Thymus (tissue), 11 donors: ENCODE results near the gene NEDD4L. TPM values are rescaled to one million over a fixed set of nuclear protein-coding genes. Genes with fewer than 3 reads are reported as not detected.

Experiments
- DNase-seq, 9 donors: peaks; one replicate each; pipeline ENCODE4 v3.0.0-alpha.2; 2013; ENCODE audit warnings: low spot score in 9 of 9, low read depth in 6 of 9, missing footprints in 1 of 9
- H3K27ac ChIP-seq, 2 donors: one replicate each; pipeline ENCODE4 v1.5.1; 2013; ENCODE audit warnings: control low read depth in 1 of 2, low read depth in 1 of 2, low read length in 1 of 2, mild to moderate bottlenecking in 1 of 2, moderate library complexity in 1 of 2
- H3K27me3 ChIP-seq, 2 donors: one replicate each; pipeline ENCODE4 v1.5.1; 2013; ENCODE audit warnings: low read length in 1 of 2; ENCODE audit not compliant: control insufficient read depth in 2 of 2, insufficient read depth in 1 of 2
- H3K36me3 ChIP-seq, 2 donors: one replicate each; pipeline ENCODE4 v1.5.1; 2013; ENCODE audit warnings: low read length in 1 of 2, mild to moderate bottlenecking in 1 of 2, moderate library complexity in 1 of 2; ENCODE audit not compliant: control insufficient read depth in 2 of 2, insufficient read depth in 2 of 2
- H3K4me1 ChIP-seq, 2 donors: one replicate each; pipeline ENCODE4 v1.5.1; 2013; ENCODE audit warnings: low read length in 2 of 2; ENCODE audit not compliant: control insufficient read depth in 2 of 2, insufficient read depth in 2 of 2
- H3K4me3 ChIP-seq, 2 donors: one replicate each; pipeline ENCODE4 v1.5.1; 2013; ENCODE audit warnings: low read length in 2 of 2, control low read depth in 1 of 2, mild to moderate bottlenecking in 1 of 2
- H3K9me3 ChIP-seq, 2 donors: one replicate each; pipeline ENCODE4 v1.5.1; 2013; ENCODE audit warnings: low read length in 1 of 2, mild to moderate bottlenecking in 1 of 2; ENCODE audit not compliant: control insufficient read depth in 2 of 2, insufficient read depth in 1 of 2
- WGBS: extraction: QIAGEN DNeasy Blood & Tissue Kit; methylation state at CpG from one replicate; pipeline ENCODE4 v1.1.7; 2013; 5-methylcytosine and 5-hydroxymethylcytosine counted together
- polyA plus RNA-seq: library from polyadenylated mRNA; stranded (reverse); fragments of 200-250 nt; gene quantifications from one replicate; pipeline ENCODE4 v1.2.3, GENCODE V29; 2013
- total RNA-seq: library from RNA; stranded (reverse); fragments of 120-200 nt; gene quantifications from one replicate; pipeline ENCODE4 v1.2.4, GENCODE V29; 2013
- donor health status: healthy.

Gene NEDD4L
- total and polyA plus RNA-seq, 2 donors: 6.5 to 11.8 TPM

DNA sequence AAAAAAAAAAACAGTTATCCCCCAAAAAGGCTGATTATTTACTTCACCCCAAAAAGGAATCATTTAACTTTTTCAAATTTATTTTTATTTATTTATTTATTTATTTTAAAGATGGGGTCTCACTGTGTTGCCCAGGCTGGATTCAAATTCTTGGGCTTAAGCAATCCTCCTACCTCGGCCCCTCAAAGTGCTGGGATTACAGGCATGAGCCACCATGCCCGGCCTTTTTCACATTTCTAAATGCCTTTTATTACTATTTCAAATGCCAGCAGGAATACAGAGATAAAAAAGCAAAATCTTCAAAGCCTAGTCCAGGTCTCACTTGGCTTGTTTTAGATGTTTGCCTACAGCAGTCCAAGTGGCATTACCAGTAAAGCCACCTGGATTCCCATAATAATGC, 345.7 kb downstream of the NEDD4L start:
- WGBS: 97% methylated on average over 2 of the region's 2 CpGs
- Histone ChIP-seq H3K4me1 (no peaks in the 10 kb centered on the region), H3K4me3 (no peak overlapping the region), H3K9me3 (no peaks in the 10 kb centered on the region), H3K27ac (no peak overlapping the region), H3K36me3 (no peaks in the 10 kb centered on the region), H3K27me3 (no peaks in the 10 kb centered on the region)
- DNase-seq: no peak

DNA sequence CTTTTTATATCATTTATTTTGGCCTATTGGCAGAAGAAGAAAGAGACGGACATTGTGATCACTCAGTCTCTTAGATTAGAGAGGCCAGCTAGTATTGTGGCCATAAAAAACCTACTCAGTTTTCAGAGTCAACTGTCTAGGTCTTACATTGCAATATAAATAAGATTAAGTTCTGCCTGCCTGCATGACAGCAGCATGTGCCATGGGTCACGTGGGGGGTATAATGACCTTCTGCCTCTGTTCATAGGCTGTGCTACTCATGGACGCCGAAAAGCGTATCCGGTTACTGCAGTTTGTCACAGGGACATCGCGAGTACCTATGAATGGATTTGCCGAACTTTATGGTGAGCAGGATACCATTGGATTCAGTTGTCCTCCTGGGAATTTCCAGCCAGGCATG, 346.4 kb downstream of the NEDD4L start:
- DNase-seq: no peak
- Histone ChIP-seq H3K4me1 (no peaks in the 10 kb centered on the region), H3K9me3 (no peaks in the 10 kb centered on the region), H3K27me3 (no peaks in the 10 kb centered on the region), H3K4me3 (no peak overlapping the region), H3K27ac (no peak overlapping the region), H3K36me3 (no peaks in the 10 kb centered on the region)
- WGBS: 96% methylated on average over 9 of the region's 9 CpGs

DNA sequence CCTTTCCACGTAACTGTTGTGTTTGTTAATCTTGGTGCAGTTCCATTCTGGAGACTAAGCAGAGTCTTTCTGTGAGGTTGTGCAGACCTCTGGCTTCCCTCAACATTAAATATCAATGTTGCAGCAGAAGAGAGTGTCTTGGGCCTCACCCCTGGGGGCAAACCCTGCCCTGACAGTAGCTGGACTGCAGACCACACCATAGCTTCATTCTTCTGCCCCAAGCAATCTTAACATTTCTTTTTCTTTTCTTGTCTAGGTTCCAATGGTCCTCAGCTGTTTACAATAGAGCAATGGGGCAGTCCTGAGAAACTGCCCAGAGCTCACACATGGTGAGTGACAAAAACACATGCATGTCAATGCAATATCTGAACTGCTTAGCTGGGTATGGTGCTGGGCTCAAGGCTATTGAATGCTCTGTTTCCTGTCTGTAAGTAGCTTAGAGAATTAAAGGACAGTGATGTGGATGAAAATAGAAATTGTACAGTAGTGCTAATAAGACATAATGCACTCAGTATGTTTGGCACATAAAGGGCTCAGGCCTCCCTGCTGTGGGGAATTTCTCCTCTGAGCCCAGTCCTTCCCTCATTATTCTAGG, 347.3 kb downstream of the NEDD4L start:
- H3K27me3 ChIP-seq: no peaks in the 10 kb centered on the region
- no peaks in the 10 kb centered on the region for H3K36me3 ChIP-seq
- WGBS: 96% methylated on average over 1 of the region's 1 CpG
- no peaks in the 10 kb centered on the region for H3K9me3 ChIP-seq
- DNase-seq: no peak
- no peak overlapping the region for H3K27ac ChIP-seq
- H3K4me3 ChIP-seq: no peak overlapping the region
- H3K4me1 ChIP-seq: no peaks in the 10 kb centered on the region

DNA sequence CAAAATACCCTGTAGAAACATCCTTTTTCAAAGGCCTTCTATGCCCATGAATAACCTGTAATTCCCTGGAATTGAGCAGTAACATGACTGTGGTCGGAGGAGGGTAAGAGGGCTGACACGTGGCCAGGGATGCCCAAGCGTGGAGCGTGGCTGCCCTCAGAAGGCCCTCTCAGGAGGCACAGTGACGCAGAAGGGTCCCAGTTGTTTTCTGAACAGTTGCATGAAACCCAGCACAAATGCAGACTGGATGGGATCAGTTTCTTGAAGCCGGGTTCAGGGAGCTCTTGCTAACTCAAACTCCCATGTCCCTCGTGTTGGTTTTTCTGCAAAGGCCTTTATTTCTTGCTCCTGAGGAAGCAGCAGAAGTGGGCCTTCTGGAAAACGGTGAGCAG, 347.9 kb downstream of the NEDD4L start:
- Histone ChIP-seq H3K4me1 (no peaks in the 10 kb centered on the region), H3K9me3 (no peaks in the 10 kb centered on the region), H3K27ac (no peak overlapping the region), H3K4me3 (no peak overlapping the region), H3K36me3 (no peaks in the 10 kb centered on the region), H3K27me3 (no peaks in the 10 kb centered on the region)
- WGBS: 97% methylated on average over 8 of the region's 8 CpGs
- no peak for DNase-seq

DNA sequence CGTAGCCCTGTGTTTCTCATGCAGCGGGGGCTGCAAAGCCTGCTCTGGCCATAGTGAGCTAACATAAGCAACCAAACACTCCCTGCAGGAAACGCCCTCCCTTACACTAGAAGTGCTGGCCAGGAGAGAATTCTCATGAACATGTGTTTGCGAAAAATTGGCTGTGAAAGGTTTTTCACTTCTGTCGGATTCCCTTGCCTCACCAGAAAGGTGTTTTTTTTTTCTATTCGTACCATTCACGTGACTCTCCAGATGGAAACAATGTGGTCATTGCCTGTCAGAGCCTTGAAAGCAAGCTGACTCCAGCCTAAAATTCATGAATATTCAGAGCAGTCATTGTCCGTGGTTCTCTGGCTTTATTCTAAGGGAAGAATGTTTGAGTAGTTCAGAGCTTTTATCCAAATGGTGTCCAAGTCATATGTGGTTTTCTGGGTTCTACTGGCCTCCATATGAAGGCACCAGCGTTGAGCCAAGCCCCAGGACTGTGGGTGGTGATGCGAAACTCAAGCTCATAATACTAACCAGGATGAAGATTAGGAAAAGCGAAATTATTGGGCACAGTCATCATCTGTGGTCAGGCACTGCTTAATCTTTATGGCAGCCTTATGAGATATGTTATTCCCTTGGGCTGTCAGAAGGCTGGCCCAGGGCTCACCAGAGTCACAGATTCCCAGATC, 348.4 kb downstream of the NEDD4L start:
- DNase-seq: no peak
- Histone ChIP-seq H3K27me3 (no peaks in the 10 kb centered on the region), H3K27ac (peak overlapping the region in 1 of 2 donors; percentile 18), H3K36me3 (no peaks in the 10 kb centered on the region), H3K9me3 (no peaks in the 10 kb centered on the region), H3K4me1 (no peaks in the 10 kb centered on the region), H3K4me3 (no peak overlapping the region)
- WGBS: 94% methylated on average over 11 of the region's 11 CpGs

DNA sequence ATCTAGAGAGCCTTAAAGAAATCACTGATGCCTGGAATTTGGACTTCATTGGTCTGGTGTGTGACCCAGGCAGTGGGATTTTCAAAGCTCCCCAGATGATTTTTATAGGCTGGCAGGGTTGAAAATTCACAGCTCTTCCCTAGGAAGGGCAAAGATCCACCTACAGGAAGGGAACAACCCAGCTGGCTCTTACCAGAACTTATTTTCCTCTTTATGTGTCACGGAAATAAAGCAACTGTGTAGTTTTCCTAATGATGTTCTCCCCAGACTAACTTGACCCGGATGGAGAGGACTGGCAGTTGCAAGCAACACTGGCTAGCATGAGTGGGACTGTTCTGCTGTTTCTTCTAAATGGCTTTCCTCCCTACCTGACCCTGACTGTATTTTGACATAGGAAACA, 349.3 kb downstream of the NEDD4L start:
- Histone ChIP-seq H3K4me1 (peaks cover 0 to 3% of the 10 kb centered on the region in 2 donors), H3K27ac (no peak overlapping the region), H3K9me3 (no peaks in the 10 kb centered on the region), H3K4me3 (no peak overlapping the region), H3K27me3 (no peaks in the 10 kb centered on the region), H3K36me3 (no peaks in the 10 kb centered on the region)
- no peak for DNase-seq
- WGBS: 96% methylated on average over 2 of the region's 2 CpGs

DNA sequence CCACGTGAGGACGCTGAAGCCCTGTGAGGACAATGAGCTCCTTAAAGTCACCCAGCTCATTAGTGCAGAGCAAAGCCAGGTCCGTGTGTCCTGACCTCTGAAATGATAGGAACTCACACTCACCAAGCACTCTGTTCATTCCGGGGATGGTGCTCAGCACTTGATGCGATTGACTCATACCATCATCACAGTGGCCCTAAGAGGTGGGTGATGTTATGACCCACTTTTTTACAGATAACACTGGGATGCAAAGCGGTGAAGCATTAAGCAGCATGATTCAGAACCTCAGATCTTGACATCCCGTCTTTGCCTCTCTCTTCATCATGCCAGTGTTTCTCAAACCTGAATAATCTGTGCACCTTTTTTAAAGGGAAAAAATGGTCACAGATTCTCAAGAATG, 350.0 kb downstream of the NEDD4L start:
- Histone ChIP-seq H3K36me3 (no peaks in the 10 kb centered on the region), H3K27ac (no peak overlapping the region), H3K4me3 (no peak overlapping the region), H3K27me3 (no peaks in the 10 kb centered on the region), H3K9me3 (no peaks in the 10 kb centered on the region), H3K4me1 (peaks cover 0 to 5% of the 10 kb centered on the region in 2 donors)
- no peak for DNase-seq
- 99% methylated on average over 7 of the region's 7 CpGs for WGBS

DNA sequence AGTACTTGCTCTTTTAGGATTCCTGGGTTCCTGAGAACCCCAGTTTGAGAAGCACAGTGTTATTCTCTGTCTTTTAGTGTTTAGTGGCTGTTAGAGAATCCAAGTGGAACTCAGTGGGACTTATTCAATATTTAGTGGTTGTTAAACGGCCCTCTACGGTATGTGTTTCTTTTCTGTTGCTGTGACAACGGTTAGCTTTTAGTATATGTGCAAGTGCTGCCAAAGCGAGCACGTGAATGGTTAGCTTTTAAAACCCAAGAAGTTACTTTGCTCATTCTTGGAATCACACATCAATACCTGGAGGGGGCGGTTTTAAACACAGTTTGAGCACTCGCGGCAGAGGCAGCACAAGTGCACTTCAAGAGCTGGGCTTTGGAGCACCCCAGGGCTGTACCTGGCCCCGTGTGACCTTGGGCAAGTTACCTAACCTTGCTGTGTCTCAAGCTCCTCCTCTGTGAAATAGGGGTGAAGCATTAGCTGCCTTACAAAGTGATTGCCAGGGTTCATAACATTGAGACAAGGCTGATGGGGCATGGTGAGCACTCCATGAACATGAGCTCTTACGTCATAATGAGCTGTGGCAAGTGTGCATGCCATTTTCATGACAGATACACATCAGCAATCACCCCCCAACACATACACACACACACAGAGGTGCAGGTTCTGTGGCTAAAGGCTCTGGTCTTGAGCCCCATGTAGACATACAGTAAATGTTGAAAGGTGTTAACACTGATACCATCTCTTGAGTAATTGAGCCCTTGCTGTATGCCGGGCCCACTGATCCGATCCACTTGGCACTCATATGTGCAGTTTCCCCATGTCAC, 350.8 kb downstream of the NEDD4L start:
- WGBS: 96% methylated on average over 12 of the region's 12 CpGs
- Histone ChIP-seq H3K4me3 (no peak overlapping the region), H3K27ac (no peak overlapping the region)

DNA sequence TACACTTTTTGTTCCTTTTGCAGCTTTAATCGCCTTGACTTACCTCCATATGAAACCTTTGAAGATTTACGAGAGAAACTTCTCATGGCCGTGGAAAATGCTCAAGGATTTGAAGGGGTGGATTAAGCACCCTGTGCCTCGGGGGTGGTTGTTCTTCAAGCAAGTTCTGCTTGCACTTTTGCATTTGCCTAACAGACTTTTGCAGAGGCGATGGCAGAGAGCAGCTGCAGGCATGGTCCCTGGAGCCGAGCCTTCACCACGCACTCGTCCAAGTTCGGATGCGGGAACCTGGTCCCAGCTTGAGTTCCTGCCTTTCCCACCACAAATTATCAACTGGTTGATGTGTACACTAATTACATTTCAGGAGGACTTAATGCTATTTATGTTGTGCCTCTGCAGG, 352.1 kb downstream of the NEDD4L start:
- Histone ChIP-seq H3K36me3 (no peaks in the 10 kb centered on the region), H3K4me1 (peaks cover 0 to 5% of the 10 kb centered on the region in 2 donors), H3K9me3 (no peaks in the 10 kb centered on the region), H3K4me3 (no peak overlapping the region), H3K27me3 (no peaks in the 10 kb centered on the region), H3K27ac (no peak overlapping the region)
- 94% methylated on average over 10 of the region's 10 CpGs for WGBS
- no peak for DNase-seq

More for the DNA sequence above, 350.8 kb downstream of the NEDD4L start:
- no peaks in the 10 kb centered on the region for H3K27me3 ChIP-seq
- peaks cover 0 to 5% of the 10 kb centered on the region in 2 donors for H3K4me1 ChIP-seq
- no peaks in the 10 kb centered on the region for H3K9me3 ChIP-seq
- DNase-seq: no peak
- no peaks in the 10 kb centered on the region for H3K36me3 ChIP-seq
